IMR-90 (cell line): Measurements from ENCODE around the gene NEDD4L. TPM values are rescaled to one million over a fixed set of nuclear protein-coding genes. Genes with fewer than 3 reads are reported as not detected.

Experiments used
- ATAC-seq: fragments of 200-7000 bp; cut with Tn5 transposase; 2 replicates; pipeline ENCODE4 v1.9.1; 2020; ENCODE audit warnings: low read depth, mild to moderate bottlenecking, moderate library complexity
- BruUV-seq: library from RNA; stranded (reverse); fragments of 400-500 nt; replicated peaks from 2 replicates; lab custom pipeline; 2021; lab: Mats Ljungman, UMichigan
- CTCF ChIA-PET: fragments of 300-600 bp; formaldehyde crosslinking; extraction: SDS; loops from one replicate; lab custom pipeline; 2021; ENCODE audit warnings: antibody characterized with exemption; lab: Yijun Ruan, JAX
- POLR2A ChIA-PET: fragments of 300-600 bp; sonication (Branson Sonifier 250); formaldehyde crosslinking; loops from one replicate; lab custom pipeline; 2022; ENCODE audit warnings: antibody characterized with exemption; ENCODE audit not compliant: unreplicated experiment; lab: Charles Lee
- DNase-seq: peaks from one replicate; pipeline ENCODE4 v3.0.0; 2013
- H2AFZ ChIP-seq: replicated peaks from 2 replicates; pipeline ENCODE3; 2013; ENCODE audit warnings: low read length, mild to moderate bottlenecking; ENCODE audit not compliant: poor library complexity
- H2AK5ac ChIP-seq: 2 replicates; pipeline ENCODE4 v1.6.1; 2013; ENCODE audit warnings: low read depth, low read length, inconsistent platforms
- H2AK9ac ChIP-seq: replicated peaks from 2 replicates; pipeline ENCODE3; 2013; ENCODE audit warnings: mild to moderate bottlenecking, low read depth, low read length, moderate library complexity; ENCODE audit not compliant: poor library complexity
- H2BK120ac ChIP-seq: 2 replicates; pipeline ENCODE4 v1.6.1; 2013; ENCODE audit warnings: low read depth, low read length, inconsistent platforms
- H2BK15ac ChIP-seq: 3 replicates; pipeline ENCODE4 v1.6.1; 2013; ENCODE audit warnings: low read depth, low read length, inconsistent platforms
- H2BK20ac ChIP-seq: 2 replicates; pipeline ENCODE4 v1.6.1; 2013; ENCODE audit warnings: low read depth, mild to moderate bottlenecking, inconsistent platforms, low read length, moderate library complexity
- H2BK5ac ChIP-seq: 2 replicates; pipeline ENCODE4 v1.6.1; 2013; ENCODE audit warnings: mild to moderate bottlenecking, low read depth, low read length, inconsistent platforms; ENCODE audit not compliant: poor library complexity, severe bottlenecking
- H3K14ac ChIP-seq: replicated peaks from 2 replicates; pipeline ENCODE4 v1.6.1; 2013; ENCODE audit warnings: low read depth, low read length, inconsistent platforms
- H3K18ac ChIP-seq: 2 replicates; pipeline ENCODE4 v1.6.1; 2013; ENCODE audit warnings: low read depth, low read length, control low read depth
- H3K23ac ChIP-seq: 2 replicates; pipeline ENCODE4 v1.6.1; 2013; ENCODE audit warnings: low read depth, low read length, inconsistent platforms
- H3K27ac ChIP-seq: 2 replicates; pipeline ENCODE4 v1.5.1; 2013; ENCODE audit warnings: mild to moderate bottlenecking, control low read depth, low read length; ENCODE audit not compliant: insufficient read depth
- H3K27me3 ChIP-seq: 2 replicates; pipeline ENCODE4 v1.6.1; 2013; ENCODE audit warnings: low read length; ENCODE audit not compliant: control insufficient read depth, insufficient read depth
- H3K36me3 ChIP-seq: 2 replicates; pipeline ENCODE4 v1.6.1; 2013; ENCODE audit warnings: low read length, mixed read lengths; ENCODE audit not compliant: control insufficient read depth, insufficient read depth
- H3K4ac ChIP-seq: 2 replicates; pipeline ENCODE4 v1.6.1; 2013; ENCODE audit warnings: low read depth, low read length, inconsistent platforms
- H3K4me1 ChIP-seq: 2 replicates; pipeline ENCODE4 v1.6.1; 2013; ENCODE audit warnings: low read length, mixed read lengths; ENCODE audit not compliant: control insufficient read depth, insufficient read depth
- H3K4me2 ChIP-seq: 2 replicates; pipeline ENCODE4 v1.6.1; 2013; ENCODE audit warnings: low read depth, mild to moderate bottlenecking, control low read depth, low read length, moderate library complexity
- H3K4me3 ChIP-seq: 2 replicates; pipeline ENCODE4 v1.5.1; 2013; ENCODE audit warnings: low read depth, mild to moderate bottlenecking, control low read depth, low read length, moderate library complexity; ENCODE audit not compliant: insufficient read depth
- H3K56ac ChIP-seq: 2 replicates; pipeline ENCODE4 v1.6.1; 2013; ENCODE audit warnings: low read length, inconsistent platforms; ENCODE audit not compliant: insufficient read depth; ENCODE audit errors: extremely low read depth
- H3K79me1 ChIP-seq, 2 experiments: 2 replicates each; pipeline ENCODE4 v1.6.1; 2013; ENCODE audit warnings: low read length in 2 of 2, inconsistent platforms in 1 of 2, low read depth in 1 of 2
- H3K9ac ChIP-seq: 2 replicates; pipeline ENCODE4 v1.6.1; 2013; ENCODE audit warnings: low read depth, low read length, control low read depth
- H3K9me1 ChIP-seq: 2 replicates; pipeline ENCODE4 v1.6.1; 2013; ENCODE audit warnings: low read length, inconsistent platforms; ENCODE audit not compliant: insufficient read depth
- H3K9me3 ChIP-seq: 2 replicates; pipeline ENCODE4 v1.6.1; 2013; ENCODE audit warnings: low read length; ENCODE audit not compliant: control insufficient read depth, insufficient read depth
- H4K20me1 ChIP-seq: 2 replicates; pipeline ENCODE4 v1.6.1; 2013; ENCODE audit warnings: low read length, inconsistent platforms; ENCODE audit not compliant: insufficient read depth
- H4K5ac ChIP-seq: 2 replicates; pipeline ENCODE4 v1.6.1; 2013; ENCODE audit warnings: mild to moderate bottlenecking, low read depth, low read length, control low read depth
- H4K8ac ChIP-seq, 2 experiments: 2 replicates each; pipeline ENCODE4 v1.6.1; 2013; ENCODE audit warnings: low read depth in 2 of 2, low read length in 2 of 2, control low read depth in 1 of 2, inconsistent platforms in 1 of 2
- H4K91ac ChIP-seq: 2 replicates; pipeline ENCODE4 v1.6.1; 2013; ENCODE audit warnings: low read depth, low read length, inconsistent platforms; ENCODE audit not compliant: insufficient read depth
- BHLHE40 ChIP-seq: fragments of 150-350 bp; IDR thresholded peaks from 2 replicates; pipeline ENCODE4 v1.6.1; 2016; ENCODE audit warnings: mild to moderate bottlenecking, low read depth, low read length
- CEBPB ChIP-seq: IDR thresholded peaks from 2 replicates; pipeline ENCODE4 v1.6.1; 2012; ENCODE audit warnings: low read depth, low read length, improper control_type of control experiment
- CHD1 ChIP-seq: IDR thresholded peaks from 2 replicates; pipeline ENCODE4 v1.6.1; 2012; ENCODE audit warnings: low read depth, low read length, improper control_type of control experiment
- FOS ChIP-seq: fragments of 150-350 bp; IDR thresholded peaks from 2 replicates; pipeline ENCODE4 v1.6.1; 2016; ENCODE audit warnings: low read depth, low read length
- MAFK ChIP-seq: IDR thresholded peaks from 2 replicates; pipeline ENCODE4 v1.6.1; 2012; ENCODE audit warnings: low read depth, low read length, improper control_type of control experiment
- MAZ ChIP-seq: IDR thresholded peaks from 2 replicates; pipeline ENCODE4 v1.6.1; 2012; ENCODE audit warnings: low read depth, mild to moderate bottlenecking, low read length, improper control_type of control experiment, moderate library complexity, borderline replicate concordance
- MXI1 ChIP-seq: IDR thresholded peaks from 2 replicates; pipeline ENCODE4 v1.6.1; 2012; ENCODE audit warnings: low read depth, mild to moderate bottlenecking, low read length, moderate library complexity, borderline replicate concordance
- NFE2L2 ChIP-seq: fragments of 150-350 bp; IDR thresholded peaks from 2 replicates; pipeline ENCODE4 v1.6.1; 2016; ENCODE audit warnings: low read depth, mild to moderate bottlenecking, low read length
- RAD21 ChIP-seq: IDR thresholded peaks from 2 replicates; pipeline ENCODE4 v1.6.1; 2012; ENCODE audit warnings: low read length, improper control_type of control experiment
- RFX5 ChIP-seq: IDR thresholded peaks from 2 replicates; pipeline ENCODE4 v1.8.0; 2012; ENCODE audit warnings: low read depth, mild to moderate bottlenecking, low read length, moderate library complexity
- SMC3 ChIP-seq: fragments of 150-350 bp; IDR thresholded peaks from 2 replicates; pipeline ENCODE4 v1.6.1; 2016; ENCODE audit warnings: low read depth, mild to moderate bottlenecking, antibody characterized with exemption, low read length, moderate library complexity
- USF2 ChIP-seq: fragments of 150-350 bp; IDR thresholded peaks from 2 replicates; pipeline ENCODE4 v1.6.1; 2017; ENCODE audit warnings: mild to moderate bottlenecking, antibody characterized with exemption, low read length, low read depth
- WGBS, 2 experiments: methylation state at CpG; one replicate each; pipeline versions ENCODE4 v1.1.5 to v1.1.7; 2013; ENCODE audit warnings: missing lambda C conversion rate in 2 of 2; ENCODE audit not compliant: insufficient read length in 1 of 2; ENCODE audit errors: extremely low coverage in 2 of 2; 5-methylcytosine and 5-hydroxymethylcytosine counted together
- dilution Hi-C: fragments of 300-500 bp; cut with HindIII; formaldehyde crosslinking; loops from one replicate; pipeline ENCODE4 v1.14.3; 2018; ENCODE audit warnings: low sequenced_read_pairs; ENCODE audit not compliant: unreplicated experiment
- in situ Hi-C: fragments of 300-500 bp; cut with MboI; formaldehyde crosslinking; loops from 3 replicates; pipeline ENCODE4 v1.14.3; 2019; ENCODE audit warnings: low sequenced_read_pairs, inconsistent platforms, mixed read lengths
- intact Hi-C: fragments of 100-400 bp; cut with micrococcal nuclease; formaldehyde crosslinking; loops from 2 replicates; pipeline ENCODE4 v1.10.0; 2022
- polyA plus RNA-seq, 3 experiments: library from polyadenylated mRNA; depleted of rRNA; stranded (reverse); fragments of >200 nt; gene quantifications; 2 replicates each; pipeline ENCODE4 v1.2.3, GENCODE V29; 2012; ENCODE audit warnings: low replicate concordance in 1 of 3
- total RNA-seq: library from RNA; depleted of rRNA; stranded (reverse); fragments of >200 nt; gene quantifications from 2 replicates; pipeline ENCODE4 v1.2.3, GENCODE V29; 2012

Gene NEDD4L
- total and polyA plus RNA-seq, 2 of the 4 experiments (the other 2 are of a cell fraction), result 10.0 to 10.9 TPM

GRCh38 chr18:58314284-58314683, 270.3 kb downstream of the NEDD4L start:
- peak; percentile 97 for ATAC-seq
- H2BK120ac ChIP-seq, result no peak overlapping the region
- TF ChIP-seq MAFK (no peak), MXI1 (peak; percentile 66; the same call in 1 of the 2 replicates), SMC3 (no peak), CHD1 (no peak), MAZ (no peak), NFE2L2 (no peak), USF2 (no peak; the same call in 1 of the 2 replicates), RFX5 (peak; percentile 50; the same call in 1 of the 2 replicates), CEBPB (peak; percentile 66; the same call in 1 of the 2 replicates), RAD21 (peak; percentile 10; the same call in 1 of the 2 replicates), FOS (peak; percentile 75), BHLHE40 (peak; percentile 66; the same call in 1 of the 2 replicates)
- H3K4me3 ChIP-seq, result no peak overlapping the region
- H3K23ac ChIP-seq, result no peak overlapping the region
- 0 out of 2 replicates have a peak overlapping the region, but pooled peaks have one; percentile 18 for H3K27ac ChIP-seq
- ChIA-PET CTCF (interaction anchor here (1.1 to 1.9 kb wide), 2 partner anchors 8 to 39 kb away, joined by 4 read pairs; no protein-coding TSS in a partner anchor), POLR2A (no interaction called here)
- H3K27me3 ChIP-seq, result no peaks in the 10 kb centered on the region
- no peak overlapping the region for H2BK5ac ChIP-seq
- intact Hi-C loops (loop anchor here (2.0 kb wide), 1 partner anchor 271 kb away; no protein-coding TSS in a partner anchor), in situ Hi-C loops (no loop called here), dilution Hi-C loops (no loop called here)
- no peaks in the 10 kb centered on the region for H3K9me3 ChIP-seq
- no peak overlapping the region for H2AFZ ChIP-seq
- H3K79me1 ChIP-seq, result no peaks in the 10 kb centered on the region
- H3K4ac ChIP-seq, result no peak overlapping the region
- H2AK5ac ChIP-seq, result no peak overlapping the region
- no peak overlapping the region for H3K9ac ChIP-seq
- BruUV-seq, result no TSS peak
- H3K14ac ChIP-seq, result no peak overlapping the region
- 0% methylated on average over 1 of the region's 7 CpGs; no CpG with 5 or more reads in 1 of the 2 experiments for whole genome bisulfite sequencing, 2 experiments
- no peaks in the 10 kb centered on the region for H3K36me3 ChIP-seq
- H3K56ac ChIP-seq, result no peak overlapping the region
- no peak overlapping the region for H4K5ac ChIP-seq
- no peak overlapping the region for H2BK15ac ChIP-seq
- no peak overlapping the region for H2BK20ac ChIP-seq
- no peak overlapping the region for H3K18ac ChIP-seq
- H2AK9ac ChIP-seq, result no peak overlapping the region
- H4K20me1 ChIP-seq, result no peaks in the 10 kb centered on the region
- peaks cover 7% of the 10 kb centered on the region for H3K9me1 ChIP-seq
- H4K91ac ChIP-seq, result no peak overlapping the region
- H3K4me2 ChIP-seq, result no peak overlapping the region
- no peak overlapping the region for H4K8ac ChIP-seq
- H3K4me1 ChIP-seq, result peaks cover 13% of the 10 kb centered on the region; the same call in 1 of the 2 replicates
- DNase-seq, result peak; percentile 95
